ENCODE data around the gene OTUD5. TPM values are rescaled to one million over a fixed set of nuclear protein-coding genes. Genes with fewer than 3 reads are reported as not detected.

Gene OTUD5
- total RNA-seq, 5 donors from 2014 or later (not counting 1 experiment from before 2014, with no cell fraction given), result 87.2 to 92.5 (median 89.7) TPM

DNA sequence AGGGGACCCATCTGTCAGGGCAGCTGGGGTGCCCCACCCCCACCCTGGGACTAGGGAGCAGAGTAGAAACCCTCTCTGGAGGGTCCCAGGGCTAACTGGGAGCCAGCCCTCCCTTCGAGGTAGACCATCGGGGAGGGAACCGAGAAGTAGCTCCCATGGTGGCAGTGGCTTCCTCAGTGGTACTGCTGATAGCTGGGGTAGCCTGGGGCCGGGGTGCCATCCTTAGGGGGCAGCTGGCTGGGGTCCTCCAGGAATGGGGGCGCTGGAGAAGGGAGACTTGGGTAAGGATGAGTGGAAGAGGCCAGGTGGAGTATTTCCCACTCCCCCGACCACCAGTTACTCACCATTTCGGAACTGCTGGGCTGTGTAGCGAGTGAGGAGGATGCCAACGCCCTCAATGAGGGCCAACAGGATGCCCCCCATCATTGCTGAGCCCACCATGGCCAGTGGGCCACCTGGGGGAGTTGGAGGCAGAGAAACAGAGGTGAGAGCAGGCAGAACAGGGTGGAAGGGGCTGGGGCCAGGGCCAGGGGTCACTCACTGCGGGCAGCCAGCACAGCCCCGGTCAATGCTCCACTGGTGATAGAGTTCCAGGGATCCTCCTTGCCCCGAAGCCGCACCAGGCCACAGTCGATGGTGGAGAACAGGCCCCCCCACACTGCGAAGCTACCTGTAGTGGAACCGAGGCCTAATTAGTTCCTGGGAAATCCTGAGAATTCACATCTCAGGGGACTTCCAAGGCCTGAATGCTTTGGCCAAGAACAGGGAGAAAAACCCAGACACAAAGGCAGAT is 63.7 kb downstream of the OTUD5 start:
- ChIA-PET POLR2A (no interaction called here), CTCF (interaction anchor here in 1 of 2 donors (1.1 to 1.2 kb wide), 2 partner anchors 44 to 245 kb away, joined by 3 to 4 read pairs; no protein-coding TSS in a partner anchor)
- H3K4me3 Mint-ChIP-seq, result no peak overlapping the region
- peaks cover 6% of the 10 kb centered on the region for H3K36me3 Mint-ChIP-seq
- no peaks in the 10 kb centered on the region for H3K27me3 ChIP-seq (replicated peaks in 1 of 2; ENCODE audit: control insufficient read depth in 2 of 2, extremely low read depth in 1 of 2, insufficient read depth in 2 of 2, low read length in 1 of 2)
- H3K9me3 Mint-ChIP-seq, result no peaks in the 10 kb centered on the region
- H3K4me1 Mint-ChIP-seq, result peaks cover 27 to 39% (median 36%) of the 10 kb centered on the region in 3 donors
- H3K4me3 ChIP-seq (ENCODE audit: control insufficient read depth in 1 of 2, extremely low read depth in 1 of 2, low read length in 1 of 2), result no peak overlapping the region
- ATAC-seq (replicated peaks in 1 of 4) (no peak), DNase-seq (no peak)
- H3K9me3 ChIP-seq, result no peaks in the 10 kb centered on the region
- H3K36me3 ChIP-seq (ENCODE audit: control insufficient read depth in 2 of 2, extremely low read depth in 1 of 2, insufficient read depth in 1 of 2, low read length in 1 of 2), result peaks cover 5 to 7% of the 10 kb centered on the region in 2 donors
- H3K4me1 ChIP-seq (ENCODE audit: control insufficient read depth in 1 of 2, extremely low read depth in 1 of 2, insufficient read depth in 2 of 2, low read length in 2 of 2), result peaks cover 2 to 40% of the 10 kb centered on the region in 2 experiments
- H3K27me3 Mint-ChIP-seq, result peaks cover 0 to 5% of the 10 kb centered on the region in 2 donors
- H3K27ac Mint-ChIP-seq, result no peak overlapping the region
- WGBS (ENCODE audit: insufficient coverage), result no CpG with 5 or more reads among the region's 16 CpGs
- H3K27ac ChIP-seq (ENCODE audit: low read length), result no peak overlapping the region

DNA sequence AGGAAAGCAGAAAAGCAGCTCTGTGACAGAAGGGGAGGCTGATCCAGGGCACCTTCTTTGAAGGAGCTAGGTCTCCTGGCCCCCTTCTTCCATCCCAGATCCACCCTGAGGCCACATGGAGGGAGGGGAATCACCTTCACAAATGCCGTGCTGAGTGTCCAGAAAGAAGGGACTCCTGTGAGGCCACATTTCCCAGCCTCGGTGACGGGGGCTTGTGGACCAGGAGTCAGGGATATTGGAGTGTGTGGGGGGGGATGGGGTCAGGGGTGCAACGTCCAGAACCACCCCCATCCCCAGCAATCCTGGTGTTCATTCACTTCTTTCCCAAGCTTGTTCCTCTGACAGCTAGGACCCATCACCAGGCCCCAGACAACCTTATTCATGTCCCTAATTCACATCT is 64.5 kb downstream of the OTUD5 start:
- no peaks in the 10 kb centered on the region for H3K9me3 Mint-ChIP-seq
- Histone ChIP-seq H3K27me3 (replicated peaks in 1 of 2; ENCODE audit: control insufficient read depth in 2 of 2, extremely low read depth in 1 of 2, insufficient read depth in 2 of 2, low read length in 1 of 2) (no peaks in the 10 kb centered on the region), H3K4me3 (ENCODE audit: control insufficient read depth in 1 of 2, extremely low read depth in 1 of 2, low read length in 1 of 2) (no peak overlapping the region), H3K36me3 (ENCODE audit: control insufficient read depth in 2 of 2, extremely low read depth in 1 of 2, insufficient read depth in 1 of 2, low read length in 1 of 2) (peaks cover 5 to 7% of the 10 kb centered on the region in 2 donors), H3K27ac (ENCODE audit: low read length) (no peak overlapping the region), H3K9me3 (no peaks in the 10 kb centered on the region), H3K4me1 (ENCODE audit: control insufficient read depth in 1 of 2, extremely low read depth in 1 of 2, insufficient read depth in 2 of 2, low read length in 2 of 2) (peaks cover 2 to 32% of the 10 kb centered on the region in 2 experiments)
- no CpG with 5 or more reads among the region's 4 CpGs for whole genome bisulfite sequencing (ENCODE audit: insufficient coverage)
- ATAC-seq (replicated peaks in 1 of 4) (no peak), DNase-seq (no peak)
- H3K27me3 Mint-ChIP-seq, result peaks cover 0 to 5% of the 10 kb centered on the region in 2 donors
- H3K4me3 Mint-ChIP-seq, result peak overlapping the region in 1 of 3 donors; percentile 81
- POLR2A ChIA-PET, result interaction anchor here in 1 of 2 donors (0.6 kb wide), 1 partner anchor 320 kb away, joined by 3 read pairs; no protein-coding TSS in a partner anchor
- no peak overlapping the region for H3K27ac Mint-ChIP-seq
- peaks cover 6% of the 10 kb centered on the region for H3K36me3 Mint-ChIP-seq
- peaks cover 27 to 33% (median 30%) of the 10 kb centered on the region in 3 donors for H3K4me1 Mint-ChIP-seq
- CTCF ChIA-PET, result no interaction called here

DNA sequence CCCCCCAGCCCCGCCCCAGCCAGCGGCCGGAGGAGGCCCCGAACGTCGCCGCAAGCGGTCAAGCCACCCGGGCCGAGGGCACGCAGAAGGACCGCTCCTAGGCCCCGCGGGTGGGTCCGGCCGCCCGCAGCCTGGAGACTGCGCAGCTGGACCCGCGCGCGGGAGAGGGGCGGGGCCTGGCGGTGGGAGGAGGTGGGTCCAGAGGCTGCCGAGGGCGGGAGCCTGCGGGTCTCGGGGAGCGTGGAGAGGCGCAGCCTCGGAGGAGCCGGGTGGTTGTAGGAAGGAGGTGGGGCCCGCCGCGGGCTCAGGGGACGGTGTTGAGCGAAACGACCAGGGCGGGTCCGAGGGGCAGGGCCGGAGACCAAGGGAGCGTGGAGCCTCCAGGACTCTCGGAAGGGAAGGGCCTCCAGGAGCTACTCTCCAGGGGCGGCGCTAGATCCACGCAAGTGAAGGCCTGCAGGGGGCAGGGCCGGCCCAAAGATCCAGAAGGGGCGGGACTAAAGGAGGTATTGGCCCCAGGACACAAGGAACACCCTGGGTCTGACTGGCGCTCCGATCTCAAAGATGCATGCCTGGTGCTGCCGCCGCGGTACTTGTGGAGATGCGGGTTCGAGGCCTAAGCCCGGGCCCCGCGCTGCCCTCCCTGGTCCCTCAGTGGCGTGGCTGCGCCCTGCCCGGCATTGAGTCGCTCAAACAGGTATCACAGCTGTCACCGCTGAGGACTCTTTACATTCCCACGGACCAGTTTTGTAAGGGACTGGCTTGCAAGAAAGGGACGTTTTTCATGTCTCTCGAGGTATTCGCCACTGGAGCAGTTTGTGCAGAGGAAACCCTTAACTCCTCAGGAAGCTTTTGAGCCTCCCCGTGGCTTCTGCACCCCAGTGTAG is 65.8 kb downstream of the OTUD5 start:
- ChIA-PET POLR2A (interaction anchor here (0.6 kb wide), 3 partner anchors 22 to 97 kb away, joined by 3 read pairs; no protein-coding TSS in a partner anchor), CTCF (interaction anchor here in 1 of 2 donors (1.0 to 1.5 kb wide), 2 partner anchors 46 to 90 kb away, joined by 4 to 10 read pairs; partner anchors contain the start of gene HDAC6)
- Mint-ChIP-seq H3K36me3 (peaks cover 6% of the 10 kb centered on the region), H3K4me3 (peak overlapping the region; percentile 80 to 90 (median 81)), H3K9me3 (no peaks in the 10 kb centered on the region), H3K27me3 (peaks cover 0 to 9% of the 10 kb centered on the region in 2 donors), H3K27ac (peak overlapping the region; percentile 46 to 78), H3K4me1 (peaks cover 21 to 26% (median 26%) of the 10 kb centered on the region in 3 donors)
- DNase-seq (peak; percentile 54 to 83 (median 69)), ATAC-seq (replicated peaks in 1 of 4) (peak; percentile 89 to 91 (median 90))
- no peaks in the 10 kb centered on the region for H3K27me3 ChIP-seq (replicated peaks in 1 of 2; ENCODE audit: control insufficient read depth in 2 of 2, extremely low read depth in 1 of 2, insufficient read depth in 2 of 2, low read length in 1 of 2)
- H3K27ac ChIP-seq (ENCODE audit: low read length), result no peak overlapping the region
- H3K4me3 ChIP-seq (ENCODE audit: control insufficient read depth in 1 of 2, extremely low read depth in 1 of 2, low read length in 1 of 2), result peak overlapping the region; percentile 40 to 62
- H3K9me3 ChIP-seq, result no peaks in the 10 kb centered on the region
- H3K4me1 ChIP-seq (ENCODE audit: control insufficient read depth in 1 of 2, extremely low read depth in 1 of 2, insufficient read depth in 2 of 2, low read length in 2 of 2), result peaks cover 2 to 28% of the 10 kb centered on the region in 2 experiments
- WGBS (ENCODE audit: insufficient coverage), result 3% methylated on average over 52 of the region's 68 CpGs
- H3K36me3 ChIP-seq (ENCODE audit: control insufficient read depth in 2 of 2, extremely low read depth in 1 of 2, insufficient read depth in 1 of 2, low read length in 1 of 2), result peaks cover 5 to 7% of the 10 kb centered on the region in 2 donors

DNA sequence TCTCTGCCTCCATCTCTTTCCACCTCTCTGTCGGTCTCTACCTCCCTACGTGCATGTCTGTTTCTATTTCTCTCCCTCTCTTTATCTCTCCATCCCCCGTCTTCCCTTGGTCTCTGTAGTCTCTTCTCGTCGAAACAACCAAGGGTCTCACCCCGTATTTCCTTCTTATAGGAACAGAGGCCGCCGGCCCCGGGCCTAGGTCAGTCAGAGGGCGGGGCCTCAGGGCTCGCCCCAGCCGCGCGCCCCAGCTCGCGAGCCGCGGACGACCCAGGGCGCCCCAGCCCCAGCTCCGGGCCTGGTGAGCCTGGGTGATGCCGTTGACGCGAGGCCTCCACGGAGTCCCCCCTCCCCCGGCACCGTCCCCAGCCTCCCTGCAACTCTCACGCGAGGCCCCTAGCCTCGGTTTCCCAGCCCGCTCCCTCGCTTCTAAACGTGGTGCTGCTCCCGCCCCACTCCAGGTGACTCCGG is 66.4 kb downstream of the OTUD5 start:
- no peaks in the 10 kb centered on the region for H3K27me3 ChIP-seq (replicated peaks in 1 of 2; ENCODE audit: control insufficient read depth in 2 of 2, extremely low read depth in 1 of 2, insufficient read depth in 2 of 2, low read length in 1 of 2)
- no peaks in the 10 kb centered on the region for H3K9me3 Mint-ChIP-seq
- DNase-seq, result peak in 1 of 35 experiments; percentile 21
- no peak overlapping the region for H3K27ac ChIP-seq (ENCODE audit: low read length)
- peaks cover 18 to 22% (median 21%) of the 10 kb centered on the region in 3 donors for H3K4me1 Mint-ChIP-seq
- peaks cover 0 to 12% of the 10 kb centered on the region in 2 donors for H3K27me3 Mint-ChIP-seq
- CTCF ChIA-PET, result interaction anchor here in 1 of 2 donors (1.0 to 1.5 kb wide), 2 partner anchors 47 to 89 kb away, joined by 4 to 10 read pairs; partner anchors contain the start of gene HDAC6
- H3K27ac Mint-ChIP-seq, result peak overlapping the region; percentile 82 to 93
- peaks cover 6% of the 10 kb centered on the region for H3K36me3 Mint-ChIP-seq
- H3K4me3 Mint-ChIP-seq, result peak overlapping the region; percentile 80 to 90 (median 81)
- peak overlapping the region; percentile 38 to 62 for H3K4me3 ChIP-seq (ENCODE audit: control insufficient read depth in 1 of 2, extremely low read depth in 1 of 2, low read length in 1 of 2)
- 0% methylated on average over 6 of the region's 35 CpGs for WGBS (ENCODE audit: insufficient coverage)
- ATAC-seq (replicated peaks in 1 of 4), result peak; percentile 34 to 45 (median 43)
- POLR2A ChIA-PET, result interaction anchor here (0.6 kb wide), 3 partner anchors 21 to 96 kb away, joined by 3 read pairs; no protein-coding TSS in a partner anchor
- H3K9me3 ChIP-seq, result no peaks in the 10 kb centered on the region
- peaks cover 0 to 22% of the 10 kb centered on the region in 2 experiments for H3K4me1 ChIP-seq (ENCODE audit: control insufficient read depth in 1 of 2, extremely low read depth in 1 of 2, insufficient read depth in 2 of 2, low read length in 2 of 2)
- H3K36me3 ChIP-seq (ENCODE audit: control insufficient read depth in 2 of 2, extremely low read depth in 1 of 2, insufficient read depth in 1 of 2, low read length in 1 of 2), result peaks cover 5 to 7% of the 10 kb centered on the region in 2 donors

DNA sequence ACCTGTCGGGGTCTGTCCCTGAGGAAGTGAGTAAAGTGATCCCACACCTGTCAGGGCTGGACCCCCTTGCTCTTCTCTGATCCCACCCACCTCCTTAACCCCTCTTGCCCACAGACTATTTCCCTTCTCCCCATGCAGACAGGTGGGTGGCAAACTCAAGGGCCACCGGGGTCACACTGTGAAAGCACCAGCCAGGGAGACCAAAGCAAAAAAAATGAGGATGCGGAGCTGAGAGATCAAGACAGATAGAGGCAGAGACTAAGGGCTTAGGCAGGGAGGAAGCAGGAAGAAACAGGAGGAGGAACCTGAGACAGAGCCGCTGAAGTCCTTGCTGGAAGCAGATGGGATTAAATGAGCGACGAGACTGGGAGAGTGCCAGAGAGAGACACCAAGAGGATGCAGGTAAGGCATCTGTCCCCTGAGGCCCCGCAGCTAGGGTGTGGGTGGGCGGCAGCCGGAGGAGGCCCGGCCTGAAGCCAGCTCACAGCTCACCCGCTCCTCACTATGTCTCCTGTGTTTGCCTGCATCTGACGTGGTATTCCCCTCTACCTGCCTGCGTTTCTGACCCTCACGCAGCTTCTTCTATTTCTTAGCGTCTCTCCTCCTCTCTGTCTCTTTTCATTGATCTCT is 67.0 kb downstream of the OTUD5 start:
- Mint-ChIP-seq H3K9me3 (no peaks in the 10 kb centered on the region), H3K27ac (peak overlapping the region; percentile 82 to 93), H3K36me3 (peaks cover 6% of the 10 kb centered on the region), H3K4me1 (peaks cover 17 to 20% (median 18%) of the 10 kb centered on the region in 3 donors), H3K27me3 (peaks cover 0 to 12% of the 10 kb centered on the region in 2 donors), H3K4me3 (peak overlapping the region; percentile 80 to 90 (median 81))
- CTCF ChIA-PET, result no interaction called here
- Histone ChIP-seq H3K4me3 (ENCODE audit: control insufficient read depth in 1 of 2, extremely low read depth in 1 of 2, low read length in 1 of 2) (peak overlapping the region; percentile 38 to 62), H3K27me3 (replicated peaks in 1 of 2; ENCODE audit: control insufficient read depth in 2 of 2, extremely low read depth in 1 of 2, insufficient read depth in 2 of 2, low read length in 1 of 2) (no peaks in the 10 kb centered on the region), H3K4me1 (ENCODE audit: control insufficient read depth in 1 of 2, extremely low read depth in 1 of 2, insufficient read depth in 2 of 2, low read length in 2 of 2) (peaks cover 0 to 18% of the 10 kb centered on the region in 2 experiments), H3K9me3 (no peaks in the 10 kb centered on the region), H3K27ac (ENCODE audit: low read length) (no peak overlapping the region), H3K36me3 (ENCODE audit: control insufficient read depth in 2 of 2, extremely low read depth in 1 of 2, insufficient read depth in 1 of 2, low read length in 1 of 2) (peaks cover 5 to 7% of the 10 kb centered on the region in 2 donors)
- ATAC-seq (replicated peaks in 1 of 4) (peak in 1 of 4 experiments; percentile 10), DNase-seq (no peak)
- 15% methylated on average over 10 of the region's 15 CpGs for WGBS (ENCODE audit: insufficient coverage)
- POLR2A ChIA-PET, result no interaction called here
